Suppressor macrophage treated with lipopolysaccharide for 1 hour (primary cell): ENCODE results near the gene FUCA2.
"Not testable (repeated sequence)": the region's sequence is repeated elsewhere in the genome, so short reads cannot be mapped to it uniquely, and the experiment has no call there.

Experiments
- DNase-seq, 3 donors: peaks; one replicate each; pipeline ENCODE4 v3.0.0-alpha.2; 2020 to 2022

Gene FUCA2

DNA sequence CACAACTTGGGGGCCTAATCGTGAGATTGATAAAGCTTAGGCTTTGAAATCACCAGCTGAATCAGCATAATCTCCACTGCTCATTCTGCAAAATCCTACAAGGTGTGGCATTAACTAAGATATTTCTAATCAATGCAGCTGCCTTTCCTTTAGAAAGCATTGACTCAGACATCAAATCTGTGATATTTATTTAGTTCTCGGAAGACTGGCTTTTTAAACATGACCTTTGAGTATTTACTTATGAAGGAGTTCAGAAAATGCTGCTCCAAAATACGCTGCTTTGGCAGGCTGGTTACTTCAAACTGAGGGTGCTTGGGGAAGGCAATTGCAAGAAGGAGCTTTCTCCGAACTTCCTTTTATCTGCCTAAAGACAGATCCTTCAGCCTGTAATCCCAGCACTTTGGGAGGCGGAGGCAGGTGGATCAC is 23.7 kb upstream of the FUCA2 start:
- no peak for DNase-seq

DNA sequence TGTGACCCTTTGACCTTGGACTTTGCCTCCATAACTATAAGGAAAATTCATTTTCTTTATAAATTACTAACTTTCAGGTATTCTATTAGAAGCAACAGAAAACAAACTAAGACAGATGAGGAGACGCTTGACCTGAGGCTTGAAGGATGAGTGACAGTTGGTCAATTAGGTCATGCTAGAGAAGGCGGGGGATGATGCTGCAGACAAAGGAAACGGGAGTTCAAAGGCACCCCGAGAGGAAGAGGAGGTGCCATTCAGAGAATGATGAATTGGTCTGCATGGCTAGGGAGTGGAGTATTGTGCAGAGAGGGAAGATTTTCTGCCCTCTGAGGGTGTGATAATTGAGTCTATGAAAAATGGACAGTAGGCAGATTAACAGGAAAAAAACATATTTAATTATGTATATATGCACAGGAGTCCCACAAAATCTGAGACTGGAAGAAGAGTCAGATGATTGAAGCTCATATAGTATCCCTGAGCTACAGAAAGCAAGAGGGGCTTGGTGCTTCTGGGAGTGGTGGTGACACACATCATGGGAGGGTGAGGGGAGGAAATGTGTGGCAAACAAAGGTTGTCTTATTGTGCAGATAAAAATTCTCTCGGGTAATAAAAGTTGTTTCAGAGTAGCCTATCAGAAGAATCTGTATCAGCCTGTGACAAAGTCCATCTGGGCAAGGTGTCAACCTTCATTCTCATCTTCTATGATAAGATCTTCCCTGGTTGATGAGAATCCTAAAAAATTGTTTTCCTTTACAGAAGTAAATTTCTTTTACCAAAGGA is 20.4 kb upstream of the FUCA2 start:
- no peak for DNase-seq

DNA sequence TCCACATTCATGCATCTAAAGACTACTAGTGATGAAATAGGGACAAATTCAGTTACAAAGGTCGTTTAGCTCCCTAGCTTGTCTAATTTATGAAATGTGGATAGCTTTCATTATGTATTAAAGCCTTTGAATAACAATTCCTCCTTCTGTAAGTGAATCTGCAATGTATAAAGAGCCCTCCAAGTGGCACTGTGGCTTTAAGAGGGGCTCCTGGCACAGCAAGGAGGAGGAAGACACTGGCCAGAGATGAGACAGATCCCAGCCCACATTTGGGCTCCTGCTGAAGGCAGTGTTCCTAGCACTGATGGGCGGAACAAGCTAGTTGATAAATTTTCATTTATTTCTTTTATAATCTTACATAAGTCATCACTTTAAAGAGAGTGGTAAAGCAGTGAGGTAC is 17.6 kb upstream of the FUCA2 start:
- DNase-seq, result no peak

DNA sequence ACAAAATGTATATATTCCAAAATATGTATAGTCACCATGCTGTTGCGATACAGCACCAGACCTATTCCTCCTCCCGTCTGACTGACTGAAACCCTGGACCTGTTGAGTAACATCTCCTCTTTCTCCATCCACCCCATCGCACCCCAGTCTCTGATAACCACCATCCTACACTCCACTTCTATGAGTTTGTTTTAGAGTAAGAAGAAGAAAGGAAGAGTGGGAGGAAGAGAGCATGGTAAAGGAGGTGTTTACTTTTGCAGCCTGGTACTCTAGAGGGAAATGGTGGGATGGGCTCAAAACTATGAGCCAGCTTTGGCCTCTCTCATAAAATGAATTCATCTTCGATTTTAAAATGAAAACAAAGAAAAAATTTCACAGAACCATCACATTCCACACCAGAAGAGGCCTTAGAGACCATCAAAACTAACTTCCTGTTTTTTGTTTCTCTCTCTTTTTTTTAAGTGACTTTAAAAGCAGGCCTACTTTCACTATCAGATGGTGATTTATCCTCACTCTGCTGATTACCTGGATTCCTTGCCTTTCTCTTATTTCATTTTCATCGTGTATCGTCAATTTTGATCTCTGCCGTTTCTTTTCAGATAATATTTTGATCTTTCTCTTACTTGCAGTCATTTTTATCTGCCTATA is 16.8 kb upstream of the FUCA2 start:
- DNase-seq, result peak in 1 of 3 donors; percentile 25

GRCh38 chr6:143527677-143528076 is 16.2 kb upstream of the FUCA2 start:
- DNase-seq, result no peak

- peak in 1 of 3 donors; percentile 33 for DNase-seq
Observed at GRCh38 chr6:143525356-143525755, 13.8 kb upstream of the FUCA2 start.

- DNase-seq, result no peak
Observed at GRCh38 chr6:143522039-143522600, 10.6 kb upstream of the FUCA2 start.

DNA sequence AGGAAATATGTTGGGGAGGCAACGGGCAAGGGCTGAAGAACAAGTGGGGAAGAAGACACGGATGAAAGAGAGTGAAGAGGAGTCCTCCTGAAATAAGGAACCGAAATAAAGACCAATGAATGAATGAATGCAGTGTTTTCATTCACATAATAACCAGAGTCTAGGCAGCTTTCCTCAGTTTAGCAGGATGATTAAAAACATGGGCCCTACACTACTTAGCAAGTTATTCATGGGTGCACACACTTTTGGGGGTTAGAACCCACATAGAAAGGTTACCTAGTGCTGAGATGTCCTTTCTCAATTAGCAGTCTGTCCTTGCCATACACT is 5.9 kb upstream of the FUCA2 start:
- DNase-seq, result no peak

GRCh38 chr6:143516690-143517446 is 5.3 kb upstream of the FUCA2 start:
- DNase-seq, result peak; percentile 49 to 59 (median 53)

DNA sequence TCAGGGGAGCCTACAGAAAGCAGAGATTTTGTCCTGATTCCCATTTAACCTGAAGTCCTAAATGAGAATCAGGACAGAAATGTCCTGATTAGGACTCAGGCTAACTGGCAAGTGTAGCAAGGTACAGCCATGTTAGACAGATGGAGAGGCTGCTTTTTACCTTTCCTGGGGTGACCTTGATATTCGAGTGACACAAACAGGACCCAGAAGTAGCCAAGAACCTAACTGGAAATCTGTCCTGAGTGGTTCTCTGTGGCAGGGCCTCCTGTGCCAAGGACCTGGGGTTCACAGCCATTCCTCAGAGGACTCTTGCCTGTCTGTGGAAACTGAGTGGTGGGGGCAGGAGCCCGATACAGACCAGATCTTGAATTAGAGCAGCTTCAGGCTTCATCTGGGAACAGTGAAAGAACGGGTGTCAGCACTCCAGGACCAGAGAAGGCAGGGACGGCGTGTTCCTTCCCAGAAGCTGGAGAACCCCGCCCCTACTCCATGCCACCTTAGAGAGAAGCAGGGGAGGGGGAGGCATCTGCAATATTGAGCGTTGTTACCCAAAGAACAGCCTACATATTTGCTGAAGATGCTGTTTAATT is 4.3 kb upstream of the FUCA2 start:
- no peak for DNase-seq

DNA sequence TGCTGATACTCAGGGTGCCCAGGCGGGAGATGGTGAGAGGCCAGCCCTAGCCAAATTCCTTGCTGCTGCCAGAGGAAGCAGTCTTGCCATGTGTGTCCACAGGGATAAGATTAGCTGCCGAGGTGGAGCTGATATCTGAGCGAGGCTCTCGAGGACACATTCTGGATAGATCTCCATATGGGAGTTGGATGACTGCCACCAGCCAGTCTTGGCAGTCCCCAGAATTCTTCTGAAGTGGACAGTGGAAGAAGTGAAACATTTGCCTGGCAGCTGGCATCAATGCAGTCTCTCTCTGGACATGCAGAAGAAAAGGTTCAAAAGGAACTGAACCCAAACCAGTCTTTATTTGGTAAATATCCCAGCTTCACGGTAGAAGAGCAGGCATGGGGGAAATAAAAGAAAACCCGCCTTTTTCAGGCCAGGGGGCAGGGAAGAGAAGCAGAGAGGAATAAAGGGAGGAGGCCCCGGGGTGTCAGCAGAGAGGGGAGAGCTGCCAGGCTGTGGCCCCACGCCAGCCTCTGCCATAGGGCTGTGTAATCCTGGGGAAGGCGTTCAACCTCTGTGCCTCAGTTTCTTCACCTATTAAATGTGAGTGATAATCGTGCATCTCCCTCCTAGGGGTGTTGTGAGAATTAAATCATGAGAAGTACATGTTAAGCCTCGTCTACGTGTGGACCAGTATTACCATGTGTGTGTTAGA is 3.7 kb upstream of the FUCA2 start:
- DNase-seq, result no peak

DNA sequence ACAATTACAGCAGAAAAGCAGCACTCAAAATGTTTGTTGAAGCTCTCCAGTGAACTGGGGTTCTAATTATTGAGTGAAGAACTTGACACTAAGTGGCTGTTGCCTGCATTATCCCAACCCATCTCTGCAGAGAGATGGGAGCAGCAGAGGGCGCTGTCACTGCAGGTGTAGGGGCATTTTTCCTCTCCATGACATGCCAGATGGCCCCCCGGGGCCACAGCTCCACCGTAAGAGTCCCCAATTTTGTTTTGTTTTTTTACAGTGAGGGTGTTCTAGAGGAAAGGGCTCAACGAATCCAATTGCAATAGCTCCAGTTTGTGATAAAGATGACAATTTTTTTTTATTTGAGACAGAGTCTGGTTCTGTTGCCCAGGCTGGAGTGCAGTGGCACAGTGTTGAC is 1.9 kb upstream of the FUCA2 start:
- peak; percentile 31 to 46 (median 36) for DNase-seq

GRCh38 chr6:143510326-143510725 is 1.2 kb downstream of the FUCA2 start:
- DNase-seq, result not testable (repeated sequence)

- no peak for DNase-seq
Observed at GRCh38 chr6:143507358-143508145, 4.0 kb downstream of the FUCA2 start.

DNA sequence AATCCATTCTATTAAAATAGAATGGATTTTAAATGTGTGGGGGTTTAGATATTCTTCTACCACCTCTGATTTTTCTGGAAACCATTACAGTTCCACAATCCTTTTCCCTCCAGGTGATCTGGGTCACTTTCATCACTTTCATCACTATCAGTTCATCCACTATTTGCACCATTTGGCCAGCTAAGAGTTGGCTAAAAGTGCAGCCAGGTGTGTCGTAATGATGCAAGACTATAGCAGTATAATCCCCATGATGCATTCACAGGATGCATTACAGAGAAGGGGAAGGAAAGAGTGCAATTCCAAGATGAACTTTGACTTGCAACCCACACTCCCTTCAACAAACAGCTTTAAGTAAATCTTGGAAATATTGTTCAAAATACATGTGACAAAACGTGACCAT is 4.9 kb downstream of the FUCA2 start:
- no peak for DNase-seq

- DNase-seq, result no peak
Observed at GRCh38 chr6:143506199-143506598, 5.3 kb downstream of the FUCA2 start.

- DNase-seq, result no peak
Observed at GRCh38 chr6:143505537-143505936, 6.0 kb downstream of the FUCA2 start.

GRCh38 chr6:143505111-143505510 is 6.4 kb downstream of the FUCA2 start:
- no peak for DNase-seq

- DNase-seq, result no peak
Observed at GRCh38 chr6:143504369-143504768, 7.2 kb downstream of the FUCA2 start.

DNA sequence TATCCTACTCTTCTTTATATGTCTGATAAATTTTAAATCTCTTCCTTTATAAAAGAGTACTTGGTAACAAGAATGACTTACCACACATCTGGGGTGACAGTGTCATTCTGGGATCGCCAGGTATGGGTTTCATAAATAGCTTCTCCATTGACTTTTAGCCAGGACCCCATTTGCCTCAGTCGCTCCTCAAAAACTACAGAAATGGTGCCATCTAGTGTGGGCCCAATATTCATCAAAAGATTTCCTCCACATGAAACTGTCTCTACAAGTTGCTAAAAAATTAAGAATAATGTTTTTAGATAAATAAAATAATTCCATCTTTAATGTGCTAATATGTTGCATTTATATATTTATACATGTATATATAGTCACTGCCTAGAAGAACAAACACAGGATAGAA is 9.7 kb downstream of the FUCA2 start:
- no peak for DNase-seq

GRCh38 chr6:143498428-143498827 is 13.1 kb downstream of the FUCA2 start:
- DNase-seq, result no peak

GRCh38 chr6:143496974-143497373 is 14.5 kb downstream of the FUCA2 start:
- DNase-seq, result no peak
